HepG2 (cell line): ENCODE results near the gene DOCK9. TPM values are rescaled to one million over a fixed set of nuclear protein-coding genes. Genes with fewer than 3 reads are reported as not detected.

ENCODE experiments used
- ATAC-seq: fragments of 200-7000 bp; cut with Tn5 transposase; 3 replicates; pipeline ENCODE4 v1.9.1; 2020; ENCODE audit warnings: mild to moderate bottlenecking, moderate library complexity
- BruUV-seq: library from RNA; stranded (reverse); fragments of 400-500 nt; replicated peaks from 2 replicates; lab custom pipeline; 2021; lab: Mats Ljungman, UMichigan
- CTCF ChIA-PET: fragments of 300-600 bp; formaldehyde crosslinking; extraction: SDS; loops from one replicate; lab custom pipeline; 2021; ENCODE audit warnings: low total read pairs, inconsistent platforms, low intra/inter-chr PET ratio; lab: Yijun Ruan, JAX
- POLR2A ChIA-PET: fragments of 350-600 bp; sonication (Branson Sonifier 250); formaldehyde crosslinking; loops from one replicate; lab custom pipeline; 2020; ENCODE audit warnings: antibody characterized with exemption, inconsistent platforms; lab: Yijun Ruan, JAX
- DNase-seq: peaks from one replicate; pipeline ENCODE4 v3.0.0-alpha.2; 2015; ENCODE audit warnings: low spot score
- FAIRE-seq: peaks from 3 replicates; lab custom pipeline; 2011; peaks lifted over from hg19 to GRCh38; lab: Jason Lieb, UNC
- H2AFZ ChIP-seq: one replicate; pipeline ENCODE4 v1.6.1; 2011; ENCODE audit warnings: low read length, inconsistent platforms
- H3K27ac ChIP-seq: fragments of 300-600 bp; 3 replicates; pipeline ENCODE4 v1.8.0; 2011; ENCODE audit warnings: mixed run types, mild to moderate bottlenecking, mixed read lengths, low read length, inconsistent platforms; ENCODE audit not compliant: insufficient read depth; ENCODE audit errors: extremely low read length
- H3K27me3 ChIP-seq, 2 experiments: fragments of 200-600 bp in 1 of 2; 2 replicates in 1 of 2; 3 replicates in 1 of 2; pipeline versions ENCODE4 v1.6.0 to v1.8.0; 2011; ENCODE audit warnings: low read length in 2 of 2, mild to moderate bottlenecking in 2 of 2, moderate library complexity in 2 of 2, inconsistent platforms in 1 of 2; ENCODE audit not compliant: insufficient read depth in 2 of 2, control insufficient read depth in 1 of 2
- H3K36me3 ChIP-seq, 2 experiments: fragments of 200-600 bp in 1 of 2; replicated peaks in 1 of 2; 2 replicates in 1 of 2; 3 replicates in 1 of 2; pipeline versions ENCODE4 v1.5.1 to v1.8.0; 2011; ENCODE audit warnings: low read length in 2 of 2, inconsistent platforms in 1 of 2; ENCODE audit not compliant: insufficient read depth in 2 of 2, control insufficient read depth in 1 of 2
- H3K4me1 ChIP-seq: 2 replicates; pipeline ENCODE4 v1.5.1; 2012; ENCODE audit warnings: low read length, inconsistent platforms; ENCODE audit not compliant: insufficient read depth
- H3K4me2 ChIP-seq: 2 replicates; pipeline ENCODE4 v1.6.0; 2011; ENCODE audit warnings: low read depth, low read length, inconsistent platforms
- H3K4me3 ChIP-seq, 3 experiments: fragments of 200-600 bp in 1 of 3; sonication (generic), shearing (Covaris generic) in 1 of 3; replicated peaks in 1 of 3; 2 replicates each; pipeline ENCODE4 v1.5.1; 2011 to 2016; ENCODE audit warnings: low read length in 3 of 3, inconsistent platforms in 2 of 3, low read depth in 2 of 3, mild to moderate bottlenecking in 2 of 3, control low read depth in 1 of 3, mixed read lengths in 1 of 3; ENCODE audit not compliant: insufficient read depth in 1 of 3
- H3K79me2 ChIP-seq: one replicate; pipeline ENCODE4 v1.6.1; 2011; ENCODE audit warnings: low read length, inconsistent platforms; ENCODE audit not compliant: insufficient read depth
- H3K9ac ChIP-seq: 2 replicates; pipeline ENCODE4 v1.6.0; 2011; ENCODE audit warnings: mild to moderate bottlenecking, low read depth, low read length, inconsistent platforms; ENCODE audit not compliant: insufficient read depth
- H3K9me3 ChIP-seq: 2 replicates; pipeline ENCODE4 v1.5.1; 2012; ENCODE audit warnings: mild to moderate bottlenecking, low read length
- H4K20me1 ChIP-seq: 2 replicates; pipeline ENCODE4 v1.6.0; 2011; ENCODE audit warnings: inconsistent platforms, mild to moderate bottlenecking, low read length, moderate library complexity; ENCODE audit not compliant: insufficient read depth
- CSRNP2 ChIP-seq: sonication (generic); formaldehyde crosslinking; conservative IDR thresholded peaks from 2 replicates; pipeline ENCODE4 v1.8.0; 2022; ENCODE audit warnings: low read depth, missing genetic modification reagents
- DMAP1 ChIP-seq: IDR thresholded peaks from 2 replicates; pipeline ENCODE4 v1.6.1; 2016
- DPF2 ChIP-seq: sonication (generic); formaldehyde crosslinking; IDR thresholded peaks from 2 replicates; pipeline ENCODE4 v1.4.0; 2020; ENCODE audit warnings: mild to moderate bottlenecking, low read depth, missing genetic modification reagents, borderline replicate concordance
- ELF4 ChIP-seq: sonication (generic); formaldehyde crosslinking; IDR thresholded peaks from 2 replicates; pipeline ENCODE4 v1.5.0; 2020; ENCODE audit warnings: missing genetic modification reagents, mild to moderate bottlenecking, moderate library complexity, borderline replicate concordance
- IRF2 ChIP-seq: IDR thresholded peaks from 2 replicates; pipeline ENCODE4 v1.6.1; 2018; ENCODE audit warnings: missing genetic modification reagents, missing compliant biosample characterization
- ISX ChIP-seq: sonication (generic); formaldehyde crosslinking; conservative IDR thresholded peaks from 2 replicates; pipeline ENCODE4 v1.5.0; 2020; ENCODE audit warnings: missing genetic modification reagents
- NAIF1 ChIP-seq: sonication (generic); formaldehyde crosslinking; IDR thresholded peaks from 2 replicates; pipeline ENCODE4 v1.5.0; 2020; ENCODE audit warnings: mild to moderate bottlenecking, missing genetic modification reagents, borderline replicate concordance
- NCOA2 ChIP-seq: sonication (generic); formaldehyde crosslinking; IDR thresholded peaks from 2 replicates; pipeline ENCODE4 v1.8.0; 2022; ENCODE audit warnings: inconsistent platforms
- PCBP1 ChIP-seq: fragments of 200-400 bp; formaldehyde crosslinking; IDR thresholded peaks from 2 replicates; pipeline ENCODE4 v1.6.1; 2017; ENCODE audit warnings: mild to moderate bottlenecking, low read depth, low read length, borderline replicate concordance
- RCOR2 ChIP-seq: IDR thresholded peaks from 2 replicates; pipeline ENCODE4 v1.6.1; 2016; ENCODE audit warnings: missing biosample characterization, missing genetic modification reagents
- RXRB ChIP-seq: IDR thresholded peaks from 2 replicates; pipeline ENCODE4 v1.6.1; 2016; ENCODE audit warnings: borderline replicate concordance, missing genetic modification reagents, missing compliant biosample characterization
- STAT5B ChIP-seq: sonication (generic); formaldehyde crosslinking; IDR thresholded peaks from 2 replicates; pipeline ENCODE4 v1.4.0; 2020; ENCODE audit warnings: missing genetic modification reagents
- TBP ChIP-seq: sonication (generic); formaldehyde crosslinking; IDR thresholded peaks from 2 replicates; pipeline ENCODE4 v1.5.0; 2020; ENCODE audit warnings: missing genetic modification reagents
- TCF7 ChIP-seq: sonication (generic); IDR thresholded peaks from 2 replicates; pipeline ENCODE4 v1.6.1; 2016; ENCODE audit warnings: antibody characterized with exemption, low read depth
- ZBTB42 ChIP-seq: sonication (generic); formaldehyde crosslinking; IDR thresholded peaks from 2 replicates; pipeline ENCODE4 v1.5.0; 2020; ENCODE audit warnings: mild to moderate bottlenecking, missing genetic modification reagents
- ZC3H13 ChIP-seq: sonication (generic); formaldehyde crosslinking; IDR thresholded peaks from 2 replicates; pipeline ENCODE4 v1.8.1; 2023; ENCODE audit warnings: mild to moderate bottlenecking, missing genetic modification reagents, moderate library complexity
- ZMAT3 ChIP-seq: sonication (generic); formaldehyde crosslinking; conservative IDR thresholded peaks from 2 replicates; pipeline ENCODE4 v1.7.0; 2021; ENCODE audit warnings: missing genetic modification reagents
- ZNF138 ChIP-seq: sonication (generic); formaldehyde crosslinking; IDR thresholded peaks from 2 replicates; pipeline ENCODE4 v1.5.0; 2020; ENCODE audit warnings: mild to moderate bottlenecking, low read depth, missing genetic modification reagents
- ZNF326 ChIP-seq: sonication (generic); formaldehyde crosslinking; IDR thresholded peaks from 2 replicates; pipeline ENCODE4 v1.4.0; 2020; ENCODE audit warnings: missing genetic modification reagents, borderline replicate concordance
- ZNF414 ChIP-seq: sonication (generic); formaldehyde crosslinking; IDR thresholded peaks from 2 replicates; pipeline ENCODE4 v1.5.0; 2020; ENCODE audit warnings: missing genetic modification reagents
- ZNF446 ChIP-seq: sonication (generic); formaldehyde crosslinking; IDR thresholded peaks from 2 replicates; pipeline ENCODE4 v1.5.0; 2020; ENCODE audit warnings: mild to moderate bottlenecking, missing genetic modification reagents
- ZNF549 ChIP-seq: sonication (generic); formaldehyde crosslinking; IDR thresholded peaks from 2 replicates; pipeline ENCODE4 v1.5.0; 2020; ENCODE audit warnings: missing genetic modification reagents
- WGBS: methylation state at CpG from one replicate; pipeline ENCODE4 v1.1.6; 2017; ENCODE audit warnings: low lambda C conversion rate; 5-methylcytosine and 5-hydroxymethylcytosine counted together
- in situ Hi-C: cut with HindIII; loops from 2 replicates; pipeline ENCODE4 v1.10.0; 2017; ENCODE audit warnings: low pct_unique_long_range_greater_than_20kb; ENCODE audit not compliant: extremely low pct_ligation_motif_present
- intact Hi-C: fragments of 100-400 bp; cut with micrococcal nuclease; formaldehyde crosslinking; loops from one replicate; pipeline ENCODE4 v1.10.0; 2022; ENCODE audit not compliant: unreplicated experiment
- polyA plus RNA-seq, 8 experiments: library from polyadenylated mRNA; depleted of rRNA in 3 of 8; stranded (reverse) in 7 of 8; unstranded in 1 of 8; fragments of >200 nt; fragmentation: Illumina TruSeq in 4 of 8; extraction: Trizol in 4 of 8; gene quantifications; 2 replicates each; pipeline versions ENCODE4 v1.2.1 to v1.2.3, GENCODE V29; 2011 to 2016; ENCODE audit warnings: low read depth in 4 of 8, missing spikeins in 1 of 8, mixed read lengths in 1 of 8; ENCODE audit not compliant: insufficient read depth in 1 of 8
- total RNA-seq, 5 experiments: library from RNA; depleted of rRNA; stranded (reverse); fragments of >200 nt; fragmentation: Illumina TruSeq; extraction: Trizol; gene quantifications; 2 replicates each; pipeline ENCODE4 v1.2.3, GENCODE V29; 2016; ENCODE audit warnings: low read depth in 1 of 5
- TF ChIP-seq, protein P1 (sequence below): sonication (generic); formaldehyde crosslinking; conservative IDR thresholded peaks from 2 replicates; pipeline ENCODE4 v1.4.0; 2020; ENCODE audit warnings: missing genetic modification reagents

The DOCK9 gene
- total and polyA plus RNA-seq, 2 of the 13 experiments (the other 11 are each of a cell fraction or from before 2014, with no cell fraction given), result 0.44 to 0.97 TPM

DNA sequence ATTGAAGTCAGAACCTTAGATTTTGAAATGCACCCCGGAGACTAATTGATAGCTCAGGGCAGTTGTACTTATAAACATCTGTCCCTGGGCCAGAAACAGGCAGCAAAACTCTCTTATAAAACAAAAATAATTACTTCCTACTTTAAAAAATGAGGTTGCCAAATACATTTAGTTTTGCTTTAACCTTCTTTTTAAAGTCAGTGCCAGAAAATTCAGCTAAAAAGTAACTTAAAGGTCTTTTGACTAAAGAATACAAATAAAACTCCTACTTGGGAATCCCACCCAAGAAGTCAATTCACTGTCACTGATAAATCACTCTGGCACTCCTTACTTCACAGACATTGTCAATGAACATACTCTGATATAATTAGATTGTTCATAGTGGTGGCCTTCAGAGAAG, 60.7 kb downstream of the DOCK9 start:
- no peak for FAIRE-seq
- WGBS, result 82% methylated on average over 1 of the region's 1 CpG

DNA sequence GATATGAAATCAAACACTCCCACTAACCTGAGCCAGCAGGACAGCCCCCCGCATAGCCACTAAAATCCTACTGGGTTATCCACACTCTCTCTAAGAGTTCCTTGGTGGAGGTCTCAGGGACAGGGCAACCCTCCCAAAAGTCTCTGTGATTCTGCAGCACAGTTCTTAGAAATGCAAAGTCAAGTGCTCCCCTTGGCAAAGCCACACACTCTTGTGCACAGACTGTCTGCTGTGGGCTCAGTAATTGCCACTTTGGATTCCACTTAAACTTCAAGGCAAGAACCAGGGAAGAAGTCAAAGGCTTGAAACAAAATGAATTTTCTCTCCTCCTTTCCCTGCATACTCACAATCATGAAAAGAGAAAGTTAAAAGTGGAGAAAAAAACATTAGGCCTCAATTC, 61.5 kb downstream of the DOCK9 start:
- Histone ChIP-seq H3K9ac (no peak overlapping the region), H3K27me3 (no peaks in the 10 kb centered on the region), H4K20me1 (no peaks in the 10 kb centered on the region), H3K79me2 (no peaks in the 10 kb centered on the region), H3K9me3 (no peaks in the 10 kb centered on the region), H3K4me1 (no peaks in the 10 kb centered on the region), H3K4me2 (no peak overlapping the region), H3K27ac (no peak overlapping the region), H3K4me3 (no peak overlapping the region), H2AFZ (no peak overlapping the region), H3K36me3 (no peaks in the 10 kb centered on the region)
- BruUV-seq, result no TSS peak
- in situ Hi-C loops (no loop called here), intact Hi-C loops (no loop called here)
- ATAC-seq (no peak), DNase-seq (no peak), FAIRE-seq (no peak)
- CTCF ChIA-PET, result no interaction called here
- POLR2A ChIA-PET, result no interaction called here
- WGBS, result no CpG with 5 or more reads among the region's 1 CpG
- TF ChIP-seq ZNF549 (CRISPR knock-in tag) (no peak), PCBP1 (no peak), TBP (CRISPR knock-in tag) (no peak), ZMAT3 (CRISPR knock-in tag) (no peak), ZNF138 (no peak), CSRNP2 (CRISPR knock-in tag) (no peak), DMAP1 (CRISPR knock-in tag) (no peak), RXRB (CRISPR knock-in tag) (no peak), ZNF414 (no peak), NCOA2 (CRISPR knock-in tag) (no peak), DPF2 (no peak)

More for the DNA sequence above, 60.7 kb downstream of the DOCK9 start:
- DNase-seq (no peak), ATAC-seq (no peak)
- H3K4me1 ChIP-seq, result no peaks in the 10 kb centered on the region
- no peak overlapping the region for H3K4me2 ChIP-seq
- ChIA-PET CTCF (no interaction called here), POLR2A (no interaction called here)
- no peaks in the 10 kb centered on the region for H3K79me2 ChIP-seq
- no peaks in the 10 kb centered on the region for H3K27me3 ChIP-seq
- TF ChIP-seq ELF4 (no peak), TCF7 (no peak), ZBTB42 (no peak), RCOR2 (CRISPR knock-in tag) (no peak), ISX (CRISPR knock-in tag) (no peak), ZNF326 (CRISPR knock-in tag) (no peak), ZC3H13 (CRISPR knock-in tag) (no peak), ZNF446 (no peak), IRF2 (CRISPR knock-in tag) (no peak), NAIF1 (CRISPR knock-in tag) (no peak), STAT5B (no peak)
- TF ChIP-seq, protein P1, sequence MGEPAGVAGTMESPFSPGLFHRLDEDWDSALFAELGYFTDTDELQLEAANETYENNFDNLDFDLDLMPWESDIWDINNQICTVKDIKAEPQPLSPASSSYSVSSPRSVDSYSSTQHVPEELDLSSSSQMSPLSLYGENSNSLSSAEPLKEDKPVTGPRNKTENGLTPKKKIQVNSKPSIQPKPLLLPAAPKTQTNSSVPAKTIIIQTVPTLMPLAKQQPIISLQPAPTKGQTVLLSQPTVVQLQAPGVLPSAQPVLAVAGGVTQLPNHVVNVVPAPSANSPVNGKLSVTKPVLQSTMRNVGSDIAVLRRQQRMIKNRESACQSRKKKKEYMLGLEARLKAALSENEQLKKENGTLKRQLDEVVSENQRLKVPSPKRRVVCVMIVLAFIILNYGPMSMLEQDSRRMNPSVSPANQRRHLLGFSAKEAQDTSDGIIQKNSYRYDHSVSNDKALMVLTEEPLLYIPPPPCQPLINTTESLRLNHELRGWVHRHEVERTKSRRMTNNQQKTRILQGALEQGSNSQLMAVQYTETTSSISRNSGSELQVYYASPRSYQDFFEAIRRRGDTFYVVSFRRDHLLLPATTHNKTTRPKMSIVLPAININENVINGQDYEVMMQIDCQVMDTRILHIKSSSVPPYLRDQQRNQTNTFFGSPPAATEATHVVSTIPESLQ, result no peak
- in situ Hi-C loops, result no loop called here
- H3K27ac ChIP-seq, result no peak overlapping the region
- BruUV-seq, result no TSS peak
- intact Hi-C loops, result no loop called here
- H3K36me3 ChIP-seq, result no peaks in the 10 kb centered on the region
- H4K20me1 ChIP-seq, result no peaks in the 10 kb centered on the region
- no peak overlapping the region for H2AFZ ChIP-seq
- no peak overlapping the region for H3K9ac ChIP-seq
- no peak overlapping the region for H3K4me3 ChIP-seq
- H3K9me3 ChIP-seq, result no peaks in the 10 kb centered on the region
